ENCODE data around the gene PAPPA.

The PAPPA gene

DNA sequence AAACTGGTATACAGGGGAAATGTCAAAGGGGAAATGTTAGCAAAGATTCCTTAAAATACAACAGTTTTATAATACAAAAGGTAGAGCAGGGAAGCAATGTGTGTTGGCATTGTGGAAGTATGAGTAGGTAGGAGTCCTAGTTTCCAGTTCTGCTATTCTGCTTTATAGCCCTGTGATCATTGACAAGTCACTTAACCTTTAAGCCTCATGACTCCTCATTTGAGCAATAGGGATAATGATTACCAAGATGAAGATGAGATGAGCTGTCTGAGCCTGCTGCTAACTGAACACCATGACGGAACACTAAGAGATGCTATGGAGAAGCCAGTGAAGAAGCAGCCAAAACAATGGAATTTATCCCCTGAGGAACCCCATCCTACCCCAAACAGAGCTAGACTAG is 251.7 kb downstream of the PAPPA start:
- POLR2A ChIA-PET, result no interaction called here

DNA sequence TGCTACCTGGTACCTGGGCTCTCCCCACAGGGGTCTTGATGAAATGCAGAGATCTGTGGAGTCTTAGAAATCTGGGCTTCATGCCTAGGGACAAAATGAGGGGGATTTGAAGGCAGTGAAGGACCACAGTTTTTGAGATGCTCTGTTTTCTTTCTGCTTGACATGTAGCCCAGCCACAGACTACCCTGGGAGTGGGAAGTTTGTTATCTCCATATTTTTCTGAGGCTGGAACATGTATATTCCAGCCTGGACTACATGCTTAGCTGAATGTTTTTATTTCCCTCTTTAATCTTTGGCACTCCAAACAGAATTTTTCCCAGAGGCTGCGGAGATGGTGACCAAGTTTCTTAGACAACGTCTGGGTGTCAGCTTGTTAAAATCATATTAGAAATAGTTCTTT is 252.9 kb downstream of the PAPPA start:
- CTCF ChIA-PET, result interaction anchor here (1.0 to 1.4 kb wide), 3 partner anchors 107 to 255 kb away, joined by 3 to 4 read pairs (median 3); no protein-coding TSS in a partner anchor
- no peak for DNase-seq (ENCODE audit: low read depth, low spot score)
- TF ChIP-seq, protein P1, sequence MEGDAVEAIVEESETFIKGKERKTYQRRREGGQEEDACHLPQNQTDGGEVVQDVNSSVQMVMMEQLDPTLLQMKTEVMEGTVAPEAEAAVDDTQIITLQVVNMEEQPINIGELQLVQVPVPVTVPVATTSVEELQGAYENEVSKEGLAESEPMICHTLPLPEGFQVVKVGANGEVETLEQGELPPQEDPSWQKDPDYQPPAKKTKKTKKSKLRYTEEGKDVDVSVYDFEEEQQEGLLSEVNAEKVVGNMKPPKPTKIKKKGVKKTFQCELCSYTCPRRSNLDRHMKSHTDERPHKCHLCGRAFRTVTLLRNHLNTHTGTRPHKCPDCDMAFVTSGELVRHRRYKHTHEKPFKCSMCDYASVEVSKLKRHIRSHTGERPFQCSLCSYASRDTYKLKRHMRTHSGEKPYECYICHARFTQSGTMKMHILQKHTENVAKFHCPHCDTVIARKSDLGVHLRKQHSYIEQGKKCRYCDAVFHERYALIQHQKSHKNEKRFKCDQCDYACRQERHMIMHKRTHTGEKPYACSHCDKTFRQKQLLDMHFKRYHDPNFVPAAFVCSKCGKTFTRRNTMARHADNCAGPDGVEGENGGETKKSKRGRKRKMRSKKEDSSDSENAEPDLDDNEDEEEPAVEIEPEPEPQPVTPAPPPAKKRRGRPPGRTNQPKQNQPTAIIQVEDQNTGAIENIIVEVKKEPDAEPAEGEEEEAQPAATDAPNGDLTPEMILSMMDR (IDR thresholded peaks at IDR 0.05; ENCODE audit: insufficient read depth, low read length, missing control alignments), result no peak
- POLR2A ChIA-PET, result no interaction called here
- no peak overlapping the region for H3K4me3 ChIP-seq (ENCODE audit: low read depth, low read length)

More for the DNA sequence above, 251.7 kb downstream of the PAPPA start:
- CTCF ChIA-PET, result interaction anchor here (0.7 kb wide), 1 partner anchor 12 kb away, joined by 4 read pairs; no protein-coding TSS in a partner anchor
- DNase-seq (ENCODE audit: low read depth, low spot score), result no peak
- TF ChIP-seq, protein P1 (IDR thresholded peaks at IDR 0.05; ENCODE audit: insufficient read depth, low read length, missing control alignments), result no peak
- H3K4me3 ChIP-seq (ENCODE audit: low read depth, low read length), result no peak overlapping the region

DNA sequence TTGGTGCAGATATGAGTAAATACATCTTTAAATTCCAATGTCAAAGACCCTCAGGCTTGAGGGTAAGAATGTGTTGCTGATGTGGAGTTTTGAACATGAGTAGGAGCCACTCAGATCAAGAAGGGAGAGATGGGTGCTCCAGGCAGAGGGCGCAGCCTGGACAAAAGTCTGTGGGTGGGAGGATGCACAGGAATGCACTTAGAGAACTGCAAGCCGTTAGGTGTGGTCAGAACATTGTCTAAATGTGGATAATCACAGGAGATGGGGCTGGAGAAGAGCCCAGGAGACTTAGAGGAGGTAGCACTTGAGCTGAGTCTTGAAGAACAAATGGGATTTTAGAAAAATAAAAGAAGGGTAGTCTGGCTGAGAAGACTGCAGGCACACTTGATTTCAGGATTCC is 255.5 kb downstream of the PAPPA start:
- TF ChIP-seq, protein P1 (IDR thresholded peaks at IDR 0.05; ENCODE audit: insufficient read depth, low read length, missing control alignments), result no peak
- CTCF ChIA-PET, result interaction anchor here (0.8 to 1.0 kb wide), 2 partner anchors 13 to 74 kb away, joined by 3 read pairs; no protein-coding TSS in a partner anchor
- DNase-seq (ENCODE audit: low read depth, low spot score), result no peak
- no peak overlapping the region for H3K4me3 ChIP-seq (ENCODE audit: low read depth, low read length)
- POLR2A ChIA-PET, result no interaction called here

DNA sequence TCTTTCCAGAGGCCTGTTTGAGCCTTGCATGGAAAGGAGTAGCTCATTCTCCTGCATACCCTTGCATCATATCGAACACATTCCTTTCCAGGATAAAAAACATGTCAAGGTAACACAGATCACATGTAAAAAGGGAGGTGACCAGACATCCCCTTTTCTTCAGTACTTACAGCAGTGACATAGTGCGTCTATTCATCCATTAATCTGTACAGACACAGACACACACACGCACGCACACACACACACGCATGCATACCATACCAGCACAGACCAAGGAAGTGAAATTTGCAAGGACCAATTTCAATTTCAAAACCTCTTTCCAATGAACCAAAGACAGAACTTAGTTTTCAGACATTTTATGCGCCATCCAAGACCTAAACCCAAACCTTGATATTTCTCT is 256.0 kb downstream of the PAPPA start:
- DNase-seq (ENCODE audit: low read depth, low spot score), result no peak
- TF ChIP-seq, protein P1 (IDR thresholded peaks at IDR 0.05; ENCODE audit: insufficient read depth, low read length, missing control alignments), result no peak
- ChIA-PET CTCF (interaction anchor here (0.8 kb wide), 1 partner anchor 12 kb away, joined by 3 read pairs; no protein-coding TSS in a partner anchor), POLR2A (no interaction called here)
- no peak overlapping the region for H3K4me3 ChIP-seq (ENCODE audit: low read depth, low read length)

DNA sequence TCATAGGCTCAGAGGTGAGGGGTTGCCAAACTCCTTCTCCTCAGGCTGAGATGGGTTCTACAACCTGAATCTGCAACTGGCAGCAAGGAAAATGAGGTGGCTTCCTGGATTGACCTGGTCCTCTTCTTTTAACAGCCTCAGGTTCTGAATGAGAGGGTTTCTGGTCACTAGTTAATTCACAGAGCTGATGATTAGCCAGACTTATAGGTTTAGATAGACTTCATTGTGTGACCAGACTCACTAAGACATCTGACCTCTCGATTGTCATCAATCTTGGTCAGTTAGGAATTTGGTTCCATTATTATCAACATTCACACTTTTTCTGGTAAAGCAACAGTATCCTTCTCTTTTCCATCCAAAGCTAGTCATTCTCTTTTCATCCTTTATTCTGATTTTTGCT is 257.9 kb downstream of the PAPPA start:
- no peak for DNase-seq (ENCODE audit: low read depth, low spot score)
- ChIA-PET POLR2A (no interaction called here), CTCF (interaction anchor here (1.4 kb wide), 1 partner anchor 11 kb away, joined by 3 read pairs; no protein-coding TSS in a partner anchor)
- TF ChIP-seq, protein P1 (IDR thresholded peaks at IDR 0.05; ENCODE audit: insufficient read depth, low read length, missing control alignments), result no peak
- no peak overlapping the region for H3K4me3 ChIP-seq (ENCODE audit: low read depth, low read length)

DNA sequence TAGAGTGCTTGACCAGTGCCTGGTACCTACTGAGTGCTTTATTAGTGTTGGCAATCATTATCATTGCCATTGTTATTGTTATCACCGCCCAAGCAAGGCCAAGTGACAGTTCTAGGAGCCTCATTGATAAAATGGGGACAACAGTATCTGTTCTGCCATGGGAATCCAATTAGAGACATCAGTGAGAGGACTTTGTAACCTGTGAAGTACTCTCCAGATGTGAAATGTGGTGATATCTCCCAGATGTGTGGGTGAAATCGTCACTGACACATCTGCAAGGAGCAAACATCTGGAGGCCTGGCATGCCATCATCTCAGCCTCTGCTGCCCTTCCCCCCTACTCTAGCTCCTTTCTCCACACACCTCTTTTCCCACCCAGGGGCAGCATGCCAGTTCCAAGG is 260.8 kb downstream of the PAPPA start:
- ChIA-PET POLR2A (no interaction called here), CTCF (no interaction called here)

More for the DNA sequence above, 260.8 kb downstream of the PAPPA start:
- TF ChIP-seq, protein P1 (IDR thresholded peaks at IDR 0.05; ENCODE audit: insufficient read depth, low read length, missing control alignments), result no peak
- H3K4me3 ChIP-seq (ENCODE audit: low read depth, low read length), result no peak overlapping the region
- no peak for DNase-seq (ENCODE audit: low read depth, low spot score)
